GM23338 (cell line): ENCODE measurements around the gene TLE2. TPM values are rescaled to one million over a fixed set of nuclear protein-coding genes. Genes with fewer than 3 reads are reported as not detected.

Source experiments
- ATAC-seq: fragments of 200-7000 bp; cut with Tn5 transposase; 3 replicates; pipeline ENCODE4 v1.9.1; 2020
- DNase-seq: peaks from one replicate; pipeline ENCODE4 v3.0.0-alpha.2; 2015; ENCODE audit warnings: low spot score
- H2AFZ ChIP-seq: fragments of 200-600 bp; sonication (generic); 2 replicates; pipeline ENCODE4 v1.8.0; 2016; ENCODE audit warnings: antibody characterized with exemption, mild to moderate bottlenecking, moderate library complexity
- H3F3A ChIP-seq: fragments of 200-600 bp; sonication (generic); replicated peaks from 2 replicates; pipeline ENCODE4 v1.8.0; 2017; ENCODE audit warnings: antibody characterized with exemption, mixed run types, low read depth
- H3K27ac ChIP-seq: fragments of 200-600 bp; sonication (generic); 2 replicates; pipeline ENCODE4 v1.6.1; 2016; ENCODE audit warnings: low read depth
- H3K27me3 ChIP-seq: fragments of 200-600 bp; sonication (generic); 2 replicates; pipeline ENCODE4 v1.8.0; 2016; ENCODE audit warnings: mild to moderate bottlenecking, mixed run types, moderate library complexity; ENCODE audit not compliant: insufficient read depth
- H3K36me3 ChIP-seq: fragments of 200-600 bp; sonication (generic); 2 replicates; pipeline ENCODE4 v1.8.0; 2016; ENCODE audit warnings: mild to moderate bottlenecking; ENCODE audit not compliant: insufficient read depth
- H3K4me1 ChIP-seq: fragments of 200-600 bp; sonication (generic); 2 replicates; pipeline ENCODE4 v1.8.0; 2016; ENCODE audit warnings: mild to moderate bottlenecking, moderate library complexity; ENCODE audit not compliant: insufficient read depth
- H3K4me2 ChIP-seq: fragments of 200-600 bp; sonication (generic); 2 replicates; pipeline ENCODE4 v1.7.1; 2017; ENCODE audit warnings: mixed run types
- H3K4me3 ChIP-seq: fragments of 200-600 bp; sonication (generic); 2 replicates; pipeline ENCODE4 v1.6.1; 2016; ENCODE audit warnings: mixed run types
- H3K79me2 ChIP-seq: fragments of 200-600 bp; sonication (generic); replicated peaks from 2 replicates; pipeline ENCODE4 v1.8.0; 2017; ENCODE audit warnings: mild to moderate bottlenecking; ENCODE audit not compliant: insufficient read depth
- H3K9me2 ChIP-seq: fragments of 200-600 bp; sonication (generic); 2 replicates; pipeline ENCODE4 v1.8.0; 2017; ENCODE audit not compliant: insufficient read depth
- H4K20me1 ChIP-seq: fragments of 200-600 bp; sonication (generic); replicated peaks from 2 replicates; pipeline ENCODE4 v1.8.0; 2017; ENCODE audit warnings: mild to moderate bottlenecking; ENCODE audit not compliant: insufficient read depth
- H3K27ac Mint-ChIP-seq: 2 replicates; pipeline ENCODE4 v1.8.0; 2020; ENCODE audit warnings: inconsistent platforms, mild to moderate bottlenecking, moderate library complexity, mixed read lengths
- H3K27me3 Mint-ChIP-seq: 3 replicates; pipeline ENCODE4 v1.8.0; 2022; ENCODE audit warnings: low read depth, mild to moderate bottlenecking, moderate library complexity, mixed read lengths, inconsistent platforms; ENCODE audit not compliant: insufficient read depth, poor library complexity
- H3K36me3 Mint-ChIP-seq: 3 replicates; pipeline ENCODE4 v1.8.0; 2021; ENCODE audit warnings: low read depth, mild to moderate bottlenecking, inconsistent platforms, moderate library complexity, mixed read lengths
- H3K4me1 Mint-ChIP-seq: 3 replicates; pipeline ENCODE4 v1.8.0; 2020; ENCODE audit warnings: mild to moderate bottlenecking, inconsistent platforms, mixed read lengths
- H3K4me3 Mint-ChIP-seq: 3 replicates; pipeline ENCODE4 v1.8.0; 2021; ENCODE audit warnings: moderate library complexity, mild to moderate bottlenecking, inconsistent platforms, mixed read lengths
- H3K9me3 Mint-ChIP-seq: 3 replicates; pipeline ENCODE4 v1.8.0; 2020; ENCODE audit warnings: moderate library complexity, mild to moderate bottlenecking, inconsistent platforms, mixed read lengths
- CREB1 ChIP-seq: fragments of 250-450 bp; sonication (Bioruptor Pico); IDR thresholded peaks from 2 replicates; pipeline ENCODE4 v1.5.0; 2020; ENCODE audit warnings: low read depth, mild to moderate bottlenecking, moderate library complexity
- EZH2 ChIP-seq: fragments of 200-600 bp; sonication (generic); IDR thresholded peaks from one replicate; pipeline ENCODE4 v1.8.0; 2017; ENCODE audit warnings: antibody characterized with exemption, mild to moderate bottlenecking, low read depth; ENCODE audit not compliant: unreplicated experiment
- EZH2phosphoT487 ChIP-seq: fragments of 200-600 bp; sonication (generic); IDR thresholded peaks from one replicate; pipeline ENCODE4 v1.8.1; 2018; ENCODE audit warnings: antibody characterized with exemption; ENCODE audit not compliant: unreplicated experiment
- JUNB ChIP-seq: IDR thresholded peaks from one replicate; pipeline ENCODE4 v1.6.1; 2016; ENCODE audit warnings: antibody characterized with exemption; ENCODE audit not compliant: unreplicated experiment
- NANOG ChIP-seq: IDR thresholded peaks from 2 replicates; pipeline ENCODE4 v1.6.1; 2016; ENCODE audit warnings: antibody characterized with exemption, borderline replicate concordance
- POLR2AphosphoS5 ChIP-seq: IDR thresholded peaks from 2 replicates; pipeline ENCODE4 v1.6.1; 2016; ENCODE audit warnings: antibody characterized with exemption, low read depth
- STAT1 ChIP-seq: IDR thresholded peaks from one replicate; pipeline ENCODE4 v1.6.1; 2016; ENCODE audit warnings: antibody characterized with exemption; ENCODE audit not compliant: unreplicated experiment
- ZNF114 ChIP-seq: fragments of 250-450 bp; sonication (Bioruptor Pico); IDR thresholded peaks from 2 replicates; pipeline ENCODE4 v1.5.0; 2020; ENCODE audit warnings: mild to moderate bottlenecking, moderate library complexity
- ZNF331 ChIP-seq: fragments of 250-450 bp; sonication (Bioruptor Pico); IDR thresholded peaks from 2 replicates; pipeline ENCODE4 v1.5.0; 2020; ENCODE audit warnings: low read depth, mild to moderate bottlenecking, moderate library complexity
- polyA plus RNA-seq: library from polyadenylated mRNA; unstranded; fragments of >200 nt; fragmentation: Nextera tagmentation; extraction: Ambion mirVana; gene quantifications from 2 replicates; pipeline ENCODE4 v1.2.1, GENCODE V29; 2016
- total RNA-seq: library from RNA; depleted of rRNA; stranded (reverse); fragments of >200 nt; shearing (Covaris generic); gene quantifications from 2 replicates; pipeline ENCODE4 v1.2.3, GENCODE V29; 2014
- TF ChIP-seq, protein P1 (sequence below): IDR thresholded peaks from one replicate; pipeline ENCODE4 v1.6.1; 2018; ENCODE audit warnings: antibody characterized with exemption; ENCODE audit not compliant: unreplicated experiment
- TF ChIP-seq, protein P2 (sequence below): IDR thresholded peaks from 2 replicates; pipeline ENCODE4 v1.6.1; 2016; ENCODE audit warnings: antibody characterized with exemption
- TF ChIP-seq, protein P3 (sequence below): fragments of 250-450 bp; sonication (Bioruptor Pico); IDR thresholded peaks from 2 replicates; pipeline ENCODE4 v1.5.0; 2020; ENCODE audit warnings: mild to moderate bottlenecking, moderate library complexity
- TF ChIP-seq, protein P4 (sequence below), 2 experiments: fragments of 200-600 bp in 1 of 2; sonication (generic) in 1 of 2; conservative IDR thresholded peaks; 2 replicates each; pipeline versions ENCODE4 v1.5.1 to v1.6.1; 2016 to 2017; ENCODE audit warnings: antibody characterized with exemption in 2 of 2, low read depth in 2 of 2, mild to moderate bottlenecking in 2 of 2, moderate library complexity in 1 of 2

TLE2 gene
- total and polyA plus RNA-seq, 2 experiments from 2014 or later, result 5.2 to 22.8 TPM

DNA sequence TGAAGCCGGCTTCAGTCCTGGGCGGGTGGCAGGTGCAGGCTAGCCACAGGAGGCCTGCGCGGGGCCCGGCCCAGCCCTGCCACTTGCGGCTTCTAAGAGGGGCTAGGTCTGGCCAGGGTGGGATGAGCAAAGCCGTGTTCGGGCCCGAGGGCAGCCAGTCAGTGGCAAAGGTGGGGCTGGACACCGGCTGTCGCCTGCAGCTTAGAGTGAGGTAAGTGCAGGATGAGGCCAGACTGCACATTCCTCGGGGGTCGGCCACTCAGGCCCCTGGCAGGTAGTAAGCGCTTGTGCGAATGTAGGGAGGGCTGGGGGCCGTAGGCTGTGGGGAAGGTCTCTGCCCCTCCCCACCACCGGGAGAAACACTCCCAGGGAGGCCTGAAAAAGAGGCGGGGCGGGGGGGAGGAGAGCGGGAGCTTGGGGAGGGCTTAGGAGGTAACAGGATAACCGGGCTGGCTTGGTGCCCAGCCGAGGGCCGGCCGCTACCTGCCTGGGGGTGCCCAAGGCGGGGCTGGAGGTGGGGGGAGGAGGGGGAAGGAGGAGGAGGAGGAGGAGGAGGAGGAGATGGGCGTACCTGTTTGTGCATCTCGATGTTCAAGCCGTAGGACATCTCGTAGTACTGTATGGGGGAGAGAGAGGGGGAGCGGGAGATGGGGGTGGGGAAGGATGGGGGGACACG is 26.8 kb upstream of the TLE2 start:
- Histone ChIP-seq H4K20me1 (no peaks in the 10 kb centered on the region; the same call in 1 of the 2 replicates), H3K4me2 (peak overlapping the region; percentile 66), H3K4me1 (peaks cover 46% of the 10 kb centered on the region; the same call in 1 of the 2 replicates), H3K79me2 (peaks cover 23% of the 10 kb centered on the region), H3K27me3 (no peaks in the 10 kb centered on the region), H3K36me3 (peaks cover 6% of the 10 kb centered on the region; the same call in 1 of the 2 replicates), H3K27ac (no peak overlapping the region), H3K9me2 (no peaks in the 10 kb centered on the region), H2AFZ (no peak overlapping the region), H3K4me3 (no peak overlapping the region), H3F3A (peaks cover 14% of the 10 kb centered on the region; the same call in 1 of the 2 replicates)
- H3K4me1 Mint-ChIP-seq, result peaks cover 41% of the 10 kb centered on the region
- no peak overlapping the region for H3K4me3 Mint-ChIP-seq
- ATAC-seq (peak; percentile 42), DNase-seq (peak; percentile 57)
- H3K27ac Mint-ChIP-seq, result no peak overlapping the region
- peaks cover 28% of the 10 kb centered on the region for H3K27me3 Mint-ChIP-seq
- H3K9me3 Mint-ChIP-seq, result no peaks in the 10 kb centered on the region; the same call in 2 of the 3 replicates
- TF ChIP-seq JUNB, result no peak
- TF ChIP-seq CREB1 (CRISPR knock-in tag), result no peak
- TF ChIP-seq POLR2AphosphoS5, result no peak
- no peak for TF ChIP-seq EZH2phosphoT487
- TF ChIP-seq ZNF114, result no peak
- no peak for TF ChIP-seq EZH2
- TF ChIP-seq STAT1, result no peak
- TF ChIP-seq, protein P1, sequence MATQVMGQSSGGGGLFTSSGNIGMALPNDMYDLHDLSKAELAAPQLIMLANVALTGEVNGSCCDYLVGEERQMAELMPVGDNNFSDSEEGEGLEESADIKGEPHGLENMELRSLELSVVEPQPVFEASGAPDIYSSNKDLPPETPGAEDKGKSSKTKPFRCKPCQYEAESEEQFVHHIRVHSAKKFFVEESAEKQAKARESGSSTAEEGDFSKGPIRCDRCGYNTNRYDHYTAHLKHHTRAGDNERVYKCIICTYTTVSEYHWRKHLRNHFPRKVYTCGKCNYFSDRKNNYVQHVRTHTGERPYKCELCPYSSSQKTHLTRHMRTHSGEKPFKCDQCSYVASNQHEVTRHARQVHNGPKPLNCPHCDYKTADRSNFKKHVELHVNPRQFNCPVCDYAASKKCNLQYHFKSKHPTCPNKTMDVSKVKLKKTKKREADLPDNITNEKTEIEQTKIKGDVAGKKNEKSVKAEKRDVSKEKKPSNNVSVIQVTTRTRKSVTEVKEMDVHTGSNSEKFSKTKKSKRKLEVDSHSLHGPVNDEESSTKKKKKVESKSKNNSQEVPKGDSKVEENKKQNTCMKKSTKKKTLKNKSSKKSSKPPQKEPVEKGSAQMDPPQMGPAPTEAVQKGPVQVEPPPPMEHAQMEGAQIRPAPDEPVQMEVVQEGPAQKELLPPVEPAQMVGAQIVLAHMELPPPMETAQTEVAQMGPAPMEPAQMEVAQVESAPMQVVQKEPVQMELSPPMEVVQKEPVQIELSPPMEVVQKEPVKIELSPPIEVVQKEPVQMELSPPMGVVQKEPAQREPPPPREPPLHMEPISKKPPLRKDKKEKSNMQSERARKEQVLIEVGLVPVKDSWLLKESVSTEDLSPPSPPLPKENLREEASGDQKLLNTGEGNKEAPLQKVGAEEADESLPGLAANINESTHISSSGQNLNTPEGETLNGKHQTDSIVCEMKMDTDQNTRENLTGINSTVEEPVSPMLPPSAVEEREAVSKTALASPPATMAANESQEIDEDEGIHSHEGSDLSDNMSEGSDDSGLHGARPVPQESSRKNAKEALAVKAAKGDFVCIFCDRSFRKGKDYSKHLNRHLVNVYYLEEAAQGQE, result no peak
- TF ChIP-seq, protein P2, sequence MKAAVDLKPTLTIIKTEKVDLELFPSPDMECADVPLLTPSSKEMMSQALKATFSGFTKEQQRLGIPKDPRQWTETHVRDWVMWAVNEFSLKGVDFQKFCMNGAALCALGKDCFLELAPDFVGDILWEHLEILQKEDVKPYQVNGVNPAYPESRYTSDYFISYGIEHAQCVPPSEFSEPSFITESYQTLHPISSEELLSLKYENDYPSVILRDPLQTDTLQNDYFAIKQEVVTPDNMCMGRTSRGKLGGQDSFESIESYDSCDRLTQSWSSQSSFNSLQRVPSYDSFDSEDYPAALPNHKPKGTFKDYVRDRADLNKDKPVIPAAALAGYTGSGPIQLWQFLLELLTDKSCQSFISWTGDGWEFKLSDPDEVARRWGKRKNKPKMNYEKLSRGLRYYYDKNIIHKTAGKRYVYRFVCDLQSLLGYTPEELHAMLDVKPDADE, result no peak
- TF ChIP-seq, protein P3, sequence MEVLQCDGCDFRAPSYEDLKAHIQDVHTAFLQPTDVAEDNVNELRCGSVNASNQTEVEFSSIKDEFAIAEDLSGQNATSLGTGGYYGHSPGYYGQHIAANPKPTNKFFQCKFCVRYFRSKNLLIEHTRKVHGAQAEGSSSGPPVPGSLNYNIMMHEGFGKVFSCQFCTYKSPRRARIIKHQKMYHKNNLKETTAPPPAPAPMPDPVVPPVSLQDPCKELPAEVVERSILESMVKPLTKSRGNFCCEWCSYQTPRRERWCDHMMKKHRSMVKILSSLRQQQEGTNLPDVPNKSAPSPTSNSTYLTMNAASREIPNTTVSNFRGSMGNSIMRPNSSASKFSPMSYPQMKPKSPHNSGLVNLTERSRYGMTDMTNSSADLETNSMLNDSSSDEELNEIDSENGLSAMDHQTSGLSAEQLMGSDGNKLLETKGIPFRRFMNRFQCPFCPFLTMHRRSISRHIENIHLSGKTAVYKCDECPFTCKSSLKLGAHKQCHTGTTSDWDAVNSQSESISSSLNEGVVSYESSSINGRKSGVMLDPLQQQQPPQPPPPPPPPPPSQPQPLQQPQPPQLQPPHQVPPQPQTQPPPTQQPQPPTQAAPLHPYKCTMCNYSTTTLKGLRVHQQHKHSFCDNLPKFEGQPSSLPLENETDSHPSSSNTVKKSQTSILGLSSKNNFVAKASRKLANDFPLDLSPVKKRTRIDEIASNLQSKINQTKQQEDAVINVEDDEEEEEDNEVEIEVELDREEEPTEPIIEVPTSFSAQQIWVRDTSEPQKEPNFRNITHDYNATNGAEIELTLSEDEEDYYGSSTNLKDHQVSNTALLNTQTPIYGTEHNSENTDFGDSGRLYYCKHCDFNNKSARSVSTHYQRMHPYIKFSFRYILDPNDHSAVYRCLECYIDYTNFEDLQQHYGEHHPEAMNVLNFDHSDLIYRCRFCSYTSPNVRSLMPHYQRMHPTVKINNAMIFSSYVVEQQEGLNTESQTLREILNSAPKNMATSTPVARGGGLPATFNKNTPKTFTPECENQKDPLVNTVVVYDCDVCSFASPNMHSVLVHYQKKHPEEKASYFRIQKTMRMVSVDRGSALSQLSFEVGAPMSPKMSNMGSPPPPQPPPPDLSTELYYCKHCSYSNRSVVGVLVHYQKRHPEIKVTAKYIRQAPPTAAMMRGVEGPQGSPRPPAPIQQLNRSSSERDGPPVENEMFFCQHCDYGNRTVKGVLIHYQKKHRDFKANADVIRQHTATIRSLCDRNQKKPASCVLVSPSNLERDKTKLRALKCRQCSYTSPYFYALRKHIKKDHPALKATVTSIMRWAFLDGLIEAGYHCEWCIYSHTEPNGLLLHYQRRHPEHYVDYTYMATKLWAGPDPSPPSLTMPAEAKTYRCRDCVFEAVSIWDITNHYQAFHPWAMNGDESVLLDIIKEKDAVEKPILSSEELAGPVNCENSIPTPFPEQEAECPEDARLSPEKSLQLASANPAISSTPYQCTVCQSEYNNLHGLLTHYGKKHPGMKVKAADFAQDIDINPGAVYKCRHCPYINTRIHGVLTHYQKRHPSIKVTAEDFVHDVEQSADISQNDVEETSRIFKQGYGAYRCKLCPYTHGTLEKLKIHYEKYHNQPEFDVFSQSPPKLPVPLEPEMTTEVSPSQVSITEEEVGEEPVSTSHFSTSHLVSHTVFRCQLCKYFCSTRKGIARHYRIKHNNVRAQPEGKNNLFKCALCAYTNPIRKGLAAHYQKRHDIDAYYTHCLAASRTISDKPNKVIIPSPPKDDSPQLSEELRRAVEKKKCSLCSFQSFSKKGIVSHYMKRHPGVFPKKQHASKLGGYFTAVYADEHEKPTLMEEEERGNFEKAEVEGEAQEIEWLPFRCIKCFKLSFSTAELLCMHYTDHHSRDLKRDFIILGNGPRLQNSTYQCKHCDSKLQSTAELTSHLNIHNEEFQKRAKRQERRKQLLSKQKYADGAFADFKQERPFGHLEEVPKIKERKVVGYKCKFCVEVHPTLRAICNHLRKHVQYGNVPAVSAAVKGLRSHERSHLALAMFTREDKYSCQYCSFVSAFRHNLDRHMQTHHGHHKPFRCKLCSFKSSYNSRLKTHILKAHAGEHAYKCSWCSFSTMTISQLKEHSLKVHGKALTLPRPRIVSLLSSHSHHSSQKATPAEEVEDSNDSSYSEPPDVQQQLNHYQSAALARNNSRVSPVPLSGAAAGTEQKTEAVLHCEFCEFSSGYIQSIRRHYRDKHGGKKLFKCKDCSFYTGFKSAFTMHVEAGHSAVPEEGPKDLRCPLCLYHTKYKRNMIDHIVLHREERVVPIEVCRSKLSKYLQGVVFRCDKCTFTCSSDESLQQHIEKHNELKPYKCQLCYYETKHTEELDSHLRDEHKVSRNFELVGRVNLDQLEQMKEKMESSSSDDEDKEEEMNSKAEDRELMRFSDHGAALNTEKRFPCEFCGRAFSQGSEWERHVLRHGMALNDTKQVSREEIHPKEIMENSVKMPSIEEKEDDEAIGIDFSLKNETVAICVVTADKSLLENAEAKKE (CRISPR knock-in tag), result no peak
- no peak for TF ChIP-seq ZNF331 (CRISPR knock-in tag)
- TF ChIP-seq NANOG, result no peak
- TF ChIP-seq, protein P4, sequence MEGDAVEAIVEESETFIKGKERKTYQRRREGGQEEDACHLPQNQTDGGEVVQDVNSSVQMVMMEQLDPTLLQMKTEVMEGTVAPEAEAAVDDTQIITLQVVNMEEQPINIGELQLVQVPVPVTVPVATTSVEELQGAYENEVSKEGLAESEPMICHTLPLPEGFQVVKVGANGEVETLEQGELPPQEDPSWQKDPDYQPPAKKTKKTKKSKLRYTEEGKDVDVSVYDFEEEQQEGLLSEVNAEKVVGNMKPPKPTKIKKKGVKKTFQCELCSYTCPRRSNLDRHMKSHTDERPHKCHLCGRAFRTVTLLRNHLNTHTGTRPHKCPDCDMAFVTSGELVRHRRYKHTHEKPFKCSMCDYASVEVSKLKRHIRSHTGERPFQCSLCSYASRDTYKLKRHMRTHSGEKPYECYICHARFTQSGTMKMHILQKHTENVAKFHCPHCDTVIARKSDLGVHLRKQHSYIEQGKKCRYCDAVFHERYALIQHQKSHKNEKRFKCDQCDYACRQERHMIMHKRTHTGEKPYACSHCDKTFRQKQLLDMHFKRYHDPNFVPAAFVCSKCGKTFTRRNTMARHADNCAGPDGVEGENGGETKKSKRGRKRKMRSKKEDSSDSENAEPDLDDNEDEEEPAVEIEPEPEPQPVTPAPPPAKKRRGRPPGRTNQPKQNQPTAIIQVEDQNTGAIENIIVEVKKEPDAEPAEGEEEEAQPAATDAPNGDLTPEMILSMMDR (conservative IDR thresholded peaks at IDR 0.05; ENCODE audit: low read depth in 2 of 2), result no peak
- peaks cover 40% of the 10 kb centered on the region for H3K36me3 Mint-ChIP-seq
